HG02973 (cell line): ENCODE results near the gene P2RX5.

Source experiments
- ATAC-seq: cut with Tn5 transposase; IDR thresholded peaks from one replicate; pipeline ENCODE4 v1.9.1; 2021; ENCODE audit warnings: moderate library complexity; ENCODE audit not compliant: unreplicated experiment

P2RX5 gene

GRCh38 chr17:3626831-3627768, 68.9 kb downstream of the P2RX5 start:
- no peak for ATAC-seq
